HepG2 (cell line): Measurements from ENCODE around the gene RPS6KC1. TPM values are rescaled to one million over a fixed set of nuclear protein-coding genes. Genes with fewer than 3 reads are reported as not detected.
"Not testable (repeated sequence)": the region's sequence is repeated elsewhere in the genome, so short reads cannot be mapped to it uniquely, and the experiment has no call there.

ENCODE experiments used
- ATAC-seq: fragments of 200-7000 bp; cut with Tn5 transposase; 3 replicates; pipeline ENCODE4 v1.9.1; 2020; ENCODE audit warnings: mild to moderate bottlenecking, moderate library complexity
- BruUV-seq: library from RNA; stranded (reverse); fragments of 400-500 nt; replicated peaks from 2 replicates; lab custom pipeline; 2021; lab: Mats Ljungman, UMichigan
- CTCF ChIA-PET: fragments of 300-600 bp; formaldehyde crosslinking; extraction: SDS; loops from one replicate; lab custom pipeline; 2021; ENCODE audit warnings: low total read pairs, inconsistent platforms, low intra/inter-chr PET ratio; lab: Yijun Ruan, JAX
- POLR2A ChIA-PET: fragments of 350-600 bp; sonication (Branson Sonifier 250); formaldehyde crosslinking; loops from one replicate; lab custom pipeline; 2020; ENCODE audit warnings: antibody characterized with exemption, inconsistent platforms; lab: Yijun Ruan, JAX
- DNase-seq: peaks from one replicate; pipeline ENCODE4 v3.0.0-alpha.2; 2015; ENCODE audit warnings: low spot score
- FAIRE-seq: peaks from 3 replicates; lab custom pipeline; 2011; peaks lifted over from hg19 to GRCh38; lab: Jason Lieb, UNC
- H2AFZ ChIP-seq: one replicate; pipeline ENCODE4 v1.6.1; 2011; ENCODE audit warnings: low read length, inconsistent platforms
- H3K27ac ChIP-seq: fragments of 300-600 bp; 3 replicates; pipeline ENCODE4 v1.8.0; 2011; ENCODE audit warnings: mixed run types, mild to moderate bottlenecking, mixed read lengths, low read length, inconsistent platforms; ENCODE audit not compliant: insufficient read depth; ENCODE audit errors: extremely low read length
- H3K27me3 ChIP-seq, 2 experiments: fragments of 200-600 bp in 1 of 2; 2 replicates in 1 of 2; 3 replicates in 1 of 2; pipeline versions ENCODE4 v1.6.0 to v1.8.0; 2011; ENCODE audit warnings: low read length in 2 of 2, mild to moderate bottlenecking in 2 of 2, moderate library complexity in 2 of 2, inconsistent platforms in 1 of 2; ENCODE audit not compliant: insufficient read depth in 2 of 2, control insufficient read depth in 1 of 2
- H3K36me3 ChIP-seq, 2 experiments: fragments of 200-600 bp in 1 of 2; replicated peaks in 1 of 2; 2 replicates in 1 of 2; 3 replicates in 1 of 2; pipeline versions ENCODE4 v1.5.1 to v1.8.0; 2011; ENCODE audit warnings: low read length in 2 of 2, inconsistent platforms in 1 of 2; ENCODE audit not compliant: insufficient read depth in 2 of 2, control insufficient read depth in 1 of 2
- H3K4me1 ChIP-seq: 2 replicates; pipeline ENCODE4 v1.5.1; 2012; ENCODE audit warnings: low read length, inconsistent platforms; ENCODE audit not compliant: insufficient read depth
- H3K4me2 ChIP-seq: 2 replicates; pipeline ENCODE4 v1.6.0; 2011; ENCODE audit warnings: low read depth, low read length, inconsistent platforms
- H3K4me3 ChIP-seq, 3 experiments: fragments of 200-600 bp in 1 of 3; sonication (generic), shearing (Covaris generic) in 1 of 3; replicated peaks in 1 of 3; 2 replicates each; pipeline ENCODE4 v1.5.1; 2011 to 2016; ENCODE audit warnings: low read length in 3 of 3, inconsistent platforms in 2 of 3, low read depth in 2 of 3, mild to moderate bottlenecking in 2 of 3, control low read depth in 1 of 3, mixed read lengths in 1 of 3; ENCODE audit not compliant: insufficient read depth in 1 of 3
- H3K79me2 ChIP-seq: one replicate; pipeline ENCODE4 v1.6.1; 2011; ENCODE audit warnings: low read length, inconsistent platforms; ENCODE audit not compliant: insufficient read depth
- H3K9ac ChIP-seq: 2 replicates; pipeline ENCODE4 v1.6.0; 2011; ENCODE audit warnings: mild to moderate bottlenecking, low read depth, low read length, inconsistent platforms; ENCODE audit not compliant: insufficient read depth
- H3K9me3 ChIP-seq: 2 replicates; pipeline ENCODE4 v1.5.1; 2012; ENCODE audit warnings: mild to moderate bottlenecking, low read length
- H4K20me1 ChIP-seq: 2 replicates; pipeline ENCODE4 v1.6.0; 2011; ENCODE audit warnings: inconsistent platforms, mild to moderate bottlenecking, low read length, moderate library complexity; ENCODE audit not compliant: insufficient read depth
- KLF12 ChIP-seq: sonication (generic); formaldehyde crosslinking; IDR thresholded peaks from 2 replicates; pipeline ENCODE4 v1.4.0; 2020; ENCODE audit warnings: missing genetic modification reagents, borderline replicate concordance
- NR2F2 ChIP-seq: IDR thresholded peaks from 2 replicates; pipeline ENCODE4 v1.6.1; 2012; ENCODE audit warnings: low read depth, inconsistent platforms, borderline replicate concordance
- SAFB2 ChIP-seq: sonication (generic); formaldehyde crosslinking; IDR thresholded peaks from 2 replicates; pipeline ENCODE4 v1.5.1; 2020; ENCODE audit warnings: missing genetic modification reagents, low read depth, mild to moderate bottlenecking, borderline replicate concordance
- ZFP90 ChIP-seq: sonication (generic); formaldehyde crosslinking; IDR thresholded peaks from 2 replicates; pipeline ENCODE4 v1.8.0; 2022; ENCODE audit warnings: missing genetic modification reagents, mild to moderate bottlenecking, inconsistent platforms, borderline replicate concordance
- WGBS: methylation state at CpG from one replicate; pipeline ENCODE4 v1.1.6; 2017; ENCODE audit warnings: low lambda C conversion rate; 5-methylcytosine and 5-hydroxymethylcytosine counted together
- in situ Hi-C: cut with HindIII; loops from 2 replicates; pipeline ENCODE4 v1.10.0; 2017; ENCODE audit warnings: low pct_unique_long_range_greater_than_20kb; ENCODE audit not compliant: extremely low pct_ligation_motif_present
- intact Hi-C: fragments of 100-400 bp; cut with micrococcal nuclease; formaldehyde crosslinking; loops from one replicate; pipeline ENCODE4 v1.10.0; 2022; ENCODE audit not compliant: unreplicated experiment
- polyA plus RNA-seq, 8 experiments: library from polyadenylated mRNA; depleted of rRNA in 3 of 8; stranded (reverse) in 7 of 8; unstranded in 1 of 8; fragments of >200 nt; fragmentation: Illumina TruSeq in 4 of 8; extraction: Trizol in 4 of 8; gene quantifications; 2 replicates each; pipeline versions ENCODE4 v1.2.1 to v1.2.3, GENCODE V29; 2011 to 2016; ENCODE audit warnings: low read depth in 4 of 8, missing spikeins in 1 of 8, mixed read lengths in 1 of 8; ENCODE audit not compliant: insufficient read depth in 1 of 8
- total RNA-seq, 5 experiments: library from RNA; depleted of rRNA; stranded (reverse); fragments of >200 nt; fragmentation: Illumina TruSeq; extraction: Trizol; gene quantifications; 2 replicates each; pipeline ENCODE4 v1.2.3, GENCODE V29; 2016; ENCODE audit warnings: low read depth in 1 of 5
- TF ChIP-seq, protein P1 (sequence below): sonication (generic); formaldehyde crosslinking; IDR thresholded peaks from 2 replicates; pipeline ENCODE4 v1.8.1; 2023; ENCODE audit warnings: mild to moderate bottlenecking, inconsistent platforms, moderate library complexity, missing genetic modification reagents, borderline replicate concordance

The RPS6KC1 gene
- total and polyA plus RNA-seq, 2 of the 13 experiments (the other 11 are each of a cell fraction or from before 2014, with no cell fraction given): 11.0 to 25.2 TPM

DNA sequence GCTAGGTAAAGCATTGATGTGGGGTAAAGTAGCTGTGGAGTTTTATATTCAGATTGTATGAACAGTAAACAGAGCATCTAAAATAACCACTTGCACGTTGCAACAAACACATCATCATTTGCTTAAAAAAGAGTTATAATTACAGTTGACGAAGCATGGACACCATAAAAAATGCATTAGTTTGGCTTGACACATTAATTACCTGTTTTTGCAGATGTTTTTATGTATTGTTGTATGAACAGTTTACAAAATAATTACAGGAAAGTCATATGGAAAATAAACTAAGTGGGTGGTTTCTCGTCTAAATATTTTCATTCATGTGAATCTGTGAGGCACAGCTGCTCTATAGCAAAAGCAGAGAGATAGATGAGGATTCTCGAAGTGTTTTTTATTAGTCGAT is 108.3 kb downstream of the RPS6KC1 start:
- Histone ChIP-seq H3K27me3 (no peaks in the 10 kb centered on the region; a peak in 1 of 5 replicates), H4K20me1 (no peaks in the 10 kb centered on the region), H3K79me2 (no peaks in the 10 kb centered on the region), H3K4me2 (no peak overlapping the region), H3K9ac (no peak overlapping the region), H3K27ac (no peak overlapping the region), H3K4me3 (no peak overlapping the region), H3K36me3 (no peaks in the 10 kb centered on the region), H3K9me3 (no peaks in the 10 kb centered on the region), H2AFZ (no peak overlapping the region), H3K4me1 (no peaks in the 10 kb centered on the region)
- ChIA-PET CTCF (no interaction called here), POLR2A (no interaction called here)
- in situ Hi-C loops: no loop called here
- intact Hi-C loops: no loop called here
- FAIRE-seq (no peak), DNase-seq (no peak), ATAC-seq (no peak)
- BruUV-seq: no TSS peak
- TF ChIP-seq KLF12 (CRISPR knock-in tag): no peak
- no peak for TF ChIP-seq ZFP90
- no peak for TF ChIP-seq NR2F2
- TF ChIP-seq, protein P1, sequence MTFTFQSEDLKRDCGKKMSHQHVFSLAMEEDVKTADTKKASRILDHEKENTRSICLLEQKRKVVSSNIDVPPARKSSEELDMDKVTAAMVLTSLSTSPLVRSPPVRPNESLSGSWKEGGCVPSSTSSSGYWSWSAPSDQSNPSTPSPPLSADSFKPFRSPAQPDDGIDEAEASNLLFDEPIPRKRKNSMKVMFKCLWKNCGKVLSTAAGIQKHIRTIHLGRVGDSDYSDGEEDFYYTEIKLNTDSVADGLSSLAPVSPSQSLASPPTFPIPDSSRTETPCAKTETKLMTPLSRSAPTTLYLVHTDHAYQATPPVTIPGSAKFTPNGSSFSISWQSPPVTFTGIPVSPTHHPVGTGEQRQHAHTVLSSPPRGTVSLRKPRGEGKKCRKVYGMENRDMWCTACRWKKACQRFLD (CRISPR knock-in tag): no peak
- no peak for TF ChIP-seq SAFB2
- 94% methylated on average over 5 of the region's 5 CpGs for WGBS

DNA sequence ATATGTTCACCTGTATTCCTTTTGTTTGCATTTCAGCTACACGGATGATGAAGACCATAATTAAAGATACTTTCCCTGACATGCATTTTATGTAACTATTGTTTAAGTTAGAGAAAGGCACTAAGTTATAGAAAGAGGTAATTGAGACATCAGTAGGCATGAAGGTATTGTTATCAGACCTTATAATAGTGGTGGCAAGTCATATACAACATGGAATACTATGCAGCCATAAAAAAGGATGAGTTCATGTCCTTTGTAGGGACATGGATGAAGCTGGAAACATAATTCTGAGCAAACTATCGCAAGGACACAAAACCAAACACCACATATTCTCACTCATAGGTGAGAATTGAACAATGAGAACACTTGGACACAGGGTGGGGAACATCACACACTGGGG is 109.4 kb downstream of the RPS6KC1 start:
- FAIRE-seq, H3K4me2 ChIP-seq, ATAC-seq, H3K27me3 ChIP-seq, H4K20me1 ChIP-seq, H3K79me2 ChIP-seq, H3K4me1 ChIP-seq, in situ Hi-C loops, H3K9me3 ChIP-seq, POLR2A ChIA-PET, CTCF ChIA-PET, intact Hi-C loops, BruUV-seq, H3K27ac ChIP-seq, H2AFZ ChIP-seq, H3K4me3 ChIP-seq, H3K36me3 ChIP-seq, H3K9ac ChIP-seq, DNase-seq: not testable (repeated sequence)
- 99% methylated on average over 2 of the region's 2 CpGs for WGBS
